Smooth muscle cell (in vitro differentiated cells): Measurements from ENCODE around the gene PHACTR1. TPM values are rescaled to one million over a fixed set of nuclear protein-coding genes. Genes with fewer than 3 reads are reported as not detected.

ENCODE experiments used
- DNase-seq: peaks from one replicate; lab custom pipeline; 2025; ENCODE audit not compliant: unreplicated experiment; lab: John Stamatoyannopoulos, UW
- H2AFZ ChIP-seq: fragments of 200-600 bp; sonication (generic); 2 replicates; pipeline ENCODE4 v1.6.0; 2016; ENCODE audit warnings: antibody characterized with exemption, low read depth, mild to moderate bottlenecking
- H3F3A ChIP-seq: fragments of 200-600 bp; sonication (generic); 2 replicates; pipeline ENCODE4 v1.6.0; 2017; ENCODE audit warnings: antibody characterized with exemption, low read depth
- H3K27ac ChIP-seq: fragments of 200-600 bp; sonication (generic); 2 replicates; pipeline ENCODE4 v1.5.1; 2016; ENCODE audit warnings: low read depth, mild to moderate bottlenecking
- H3K27me3 ChIP-seq: fragments of 200-600 bp; sonication (generic); 2 replicates; pipeline ENCODE4 v1.6.1; 2016; ENCODE audit warnings: low read depth, mild to moderate bottlenecking
- H3K36me3 ChIP-seq: fragments of 200-600 bp; sonication (generic); 2 replicates; pipeline ENCODE4 v1.5.1; 2016; ENCODE audit warnings: low read depth
- H3K4me1 ChIP-seq: fragments of 200-600 bp; sonication (generic); 2 replicates; pipeline ENCODE4 v1.5.1; 2016; ENCODE audit warnings: low read depth
- H3K4me2 ChIP-seq: fragments of 200-600 bp; sonication (generic); 2 replicates; pipeline ENCODE4 v1.6.0; 2016; ENCODE audit warnings: mild to moderate bottlenecking
- H3K4me3 ChIP-seq: fragments of 200-600 bp; sonication (generic); 2 replicates; pipeline ENCODE4 v1.5.1; 2016; ENCODE audit warnings: mild to moderate bottlenecking
- H3K79me2 ChIP-seq: fragments of 200-600 bp; sonication (generic); 2 replicates; pipeline ENCODE4 v1.6.0; 2016; ENCODE audit warnings: low read depth, mild to moderate bottlenecking
- H3K9ac ChIP-seq: fragments of 200-600 bp; sonication (generic); 2 replicates; pipeline ENCODE4 v1.6.0; 2016; ENCODE audit warnings: low read depth
- H3K9me3 ChIP-seq: fragments of 200-600 bp; sonication (generic); replicated peaks from 2 replicates; pipeline ENCODE4 v1.5.1; 2016; ENCODE audit warnings: low read depth
- H4K20me1 ChIP-seq: fragments of 200-600 bp; sonication (generic); 2 replicates; pipeline ENCODE4 v1.6.0; 2016; ENCODE audit warnings: low read depth
- WGBS: methylation state at CpG from one replicate; pipeline ENCODE4 v1.1.7; 2016; ENCODE audit warnings: low lambda C conversion rate; 5-methylcytosine and 5-hydroxymethylcytosine counted together
- polyA plus RNA-seq: library from polyadenylated mRNA; unstranded; fragments of >200 nt; fragmentation: Nextera tagmentation; extraction: Ambion mirVana; gene quantifications from 2 replicates; pipeline ENCODE4 v1.2.1, GENCODE V29; 2016
- total RNA-seq: library from RNA; depleted of rRNA; stranded (reverse); fragments of >200 nt; gene quantifications from 2 replicates; pipeline ENCODE4 v1.2.3, GENCODE V29; 2014
- TF ChIP-seq, protein P1 (sequence below): fragments of 200-600 bp; sonication (generic); IDR thresholded peaks from 2 replicates; pipeline ENCODE4 v1.5.1; 2017; ENCODE audit warnings: borderline replicate concordance, mild to moderate bottlenecking, antibody characterized with exemption; ENCODE audit not compliant: insufficient read depth, poor library complexity, severe bottlenecking

PHACTR1 gene
- total and polyA plus RNA-seq, 2 experiments from 2014 or later: 0.09 to 0.67 TPM

DNA sequence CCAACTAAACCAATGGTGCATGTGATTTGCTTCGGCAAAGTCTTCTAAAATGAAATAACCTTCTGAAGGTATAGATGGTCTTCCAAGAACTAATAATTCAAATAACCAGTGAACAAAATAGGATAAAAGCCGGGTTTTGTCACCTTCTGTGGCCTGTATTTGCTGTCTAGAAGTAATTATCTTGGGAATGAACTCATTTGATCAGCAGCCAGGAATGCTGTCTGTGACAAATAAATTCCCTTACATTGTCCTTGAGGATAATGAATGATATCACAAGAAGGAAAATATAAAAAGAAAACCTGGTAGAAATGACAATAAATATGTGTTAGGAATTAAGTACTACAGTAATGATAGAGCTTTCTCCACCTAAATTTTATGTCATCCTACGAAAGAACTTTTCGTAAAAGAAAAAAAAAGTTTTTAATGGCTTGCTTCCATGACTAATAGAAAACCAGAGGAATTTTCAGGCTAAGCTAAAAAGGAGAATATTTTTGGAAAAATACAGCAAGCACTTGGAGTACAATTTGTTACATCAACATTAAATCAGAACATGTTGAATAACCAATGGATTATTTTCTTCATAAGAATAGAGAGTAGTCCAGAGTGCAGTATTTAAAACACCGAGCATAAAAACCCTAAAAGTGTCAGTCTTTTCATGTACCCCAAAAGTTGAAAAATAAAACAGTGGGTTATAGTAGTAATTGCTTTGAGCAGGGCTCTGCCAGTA, 364.1 kb downstream of the PHACTR1 start:
- DNase-seq: no peak
- Histone ChIP-seq H3K36me3 (no peaks in the 10 kb centered on the region), H3K9me3 (no peaks in the 10 kb centered on the region), H3K79me2 (no peaks in the 10 kb centered on the region), H3K27ac (no peak overlapping the region), H3K27me3 (peaks cover 52% of the 10 kb centered on the region), H4K20me1 (no peaks in the 10 kb centered on the region), H3K9ac (no peak overlapping the region), H3K4me1 (peaks cover 6% of the 10 kb centered on the region), H3F3A (no peaks in the 10 kb centered on the region), H2AFZ (no peak overlapping the region), H3K4me2 (no peak overlapping the region), H3K4me3 (no peak overlapping the region)
- TF ChIP-seq, protein P1, sequence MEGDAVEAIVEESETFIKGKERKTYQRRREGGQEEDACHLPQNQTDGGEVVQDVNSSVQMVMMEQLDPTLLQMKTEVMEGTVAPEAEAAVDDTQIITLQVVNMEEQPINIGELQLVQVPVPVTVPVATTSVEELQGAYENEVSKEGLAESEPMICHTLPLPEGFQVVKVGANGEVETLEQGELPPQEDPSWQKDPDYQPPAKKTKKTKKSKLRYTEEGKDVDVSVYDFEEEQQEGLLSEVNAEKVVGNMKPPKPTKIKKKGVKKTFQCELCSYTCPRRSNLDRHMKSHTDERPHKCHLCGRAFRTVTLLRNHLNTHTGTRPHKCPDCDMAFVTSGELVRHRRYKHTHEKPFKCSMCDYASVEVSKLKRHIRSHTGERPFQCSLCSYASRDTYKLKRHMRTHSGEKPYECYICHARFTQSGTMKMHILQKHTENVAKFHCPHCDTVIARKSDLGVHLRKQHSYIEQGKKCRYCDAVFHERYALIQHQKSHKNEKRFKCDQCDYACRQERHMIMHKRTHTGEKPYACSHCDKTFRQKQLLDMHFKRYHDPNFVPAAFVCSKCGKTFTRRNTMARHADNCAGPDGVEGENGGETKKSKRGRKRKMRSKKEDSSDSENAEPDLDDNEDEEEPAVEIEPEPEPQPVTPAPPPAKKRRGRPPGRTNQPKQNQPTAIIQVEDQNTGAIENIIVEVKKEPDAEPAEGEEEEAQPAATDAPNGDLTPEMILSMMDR: no peak
- 92% methylated on average over 5 of the region's 5 CpGs for WGBS

DNA sequence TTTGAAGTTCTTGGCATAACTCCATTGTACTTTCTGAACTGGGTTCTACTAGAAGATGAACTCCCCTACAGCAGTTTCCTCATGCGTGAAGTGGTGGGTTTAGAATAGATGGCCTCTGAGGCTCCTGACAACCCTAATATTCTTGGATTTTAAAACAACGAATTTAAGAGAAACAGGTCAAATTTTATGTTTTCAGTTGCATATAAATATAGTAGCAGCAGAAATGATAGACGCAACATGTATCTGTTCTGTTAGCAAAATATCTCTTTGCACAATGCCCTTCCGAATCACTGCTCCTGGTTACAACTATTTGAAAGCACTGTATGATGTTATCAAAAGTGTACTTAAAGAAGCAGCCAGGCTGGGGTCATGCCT, 364.6 kb downstream of the PHACTR1 start:
- Histone ChIP-seq H2AFZ (no peak overlapping the region), H3K4me3 (no peak overlapping the region), H3K27ac (no peak overlapping the region), H3K36me3 (no peaks in the 10 kb centered on the region), H3K9ac (no peak overlapping the region), H3K27me3 (peaks cover 47% of the 10 kb centered on the region), H3K4me1 (peaks cover 4% of the 10 kb centered on the region), H3K9me3 (no peaks in the 10 kb centered on the region), H3F3A (no peaks in the 10 kb centered on the region), H4K20me1 (no peaks in the 10 kb centered on the region), H3K79me2 (no peaks in the 10 kb centered on the region), H3K4me2 (no peak overlapping the region)
- WGBS: 92% methylated on average over 4 of the region's 4 CpGs
- TF ChIP-seq, protein P1: no peak
- no peak for DNase-seq

DNA sequence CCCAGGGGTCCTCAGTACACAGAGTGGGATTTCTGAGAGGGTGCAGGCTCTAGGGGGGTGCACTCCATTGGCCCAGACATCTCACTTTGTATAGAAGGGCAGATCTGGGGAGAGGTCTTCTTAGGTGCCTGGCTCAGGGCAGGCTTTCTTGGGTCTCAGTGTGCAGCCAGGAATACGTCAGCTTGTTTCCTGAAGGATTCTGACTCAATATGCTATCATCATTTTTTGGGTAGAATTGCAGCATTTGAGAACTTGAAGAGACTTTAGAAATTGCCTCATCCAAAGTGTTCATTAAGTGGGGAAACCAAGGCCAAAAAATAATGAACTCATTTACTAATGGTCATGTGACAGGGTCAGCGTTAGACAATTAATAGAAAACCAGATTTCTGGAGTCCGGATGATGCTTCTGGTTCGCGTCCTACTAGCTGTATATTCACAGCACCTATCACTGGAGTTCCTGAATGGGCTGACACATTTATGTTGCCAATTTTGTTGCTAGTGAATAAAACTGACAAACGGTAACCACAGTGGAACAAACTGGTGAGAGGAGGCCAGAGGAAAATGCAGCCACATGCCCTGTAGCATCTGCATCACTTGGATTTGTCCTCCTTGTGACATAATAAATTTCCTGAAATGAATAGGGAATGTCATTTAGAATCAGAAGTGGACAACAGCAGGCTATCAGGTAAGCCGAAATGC, 372.9 kb downstream of the PHACTR1 start:
- 88% methylated on average over 7 of the region's 7 CpGs for WGBS
- DNase-seq: no peak

More for the DNA sequence above, 372.9 kb downstream of the PHACTR1 start:
- peaks cover 12% of the 10 kb centered on the region for H3K27me3 ChIP-seq
- no peak overlapping the region for H2AFZ ChIP-seq
- H3K4me3 ChIP-seq: no peak overlapping the region
- no peaks in the 10 kb centered on the region for H3K9me3 ChIP-seq
- H3K79me2 ChIP-seq: no peaks in the 10 kb centered on the region
- no peak overlapping the region for H3K27ac ChIP-seq
- H3K4me1 ChIP-seq: no peaks in the 10 kb centered on the region
- no peak overlapping the region for H3K4me2 ChIP-seq
- H4K20me1 ChIP-seq: no peaks in the 10 kb centered on the region
- TF ChIP-seq, protein P1: no peak
- H3K36me3 ChIP-seq: no peaks in the 10 kb centered on the region
- no peaks in the 10 kb centered on the region for H3F3A ChIP-seq
- no peak overlapping the region for H3K9ac ChIP-seq
